HepG2 (cell line): ENCODE measurements around the gene SCYL1. TPM values are rescaled to one million over a fixed set of nuclear protein-coding genes. Genes with fewer than 3 reads are reported as not detected.
A peak's percentile ranks its signal among the peaks of the same experiment; 100 is the strongest.

ENCODE experiments used
- ADNP ChIP-seq: sonication (generic); formaldehyde crosslinking; IDR thresholded peaks from 2 replicates; pipeline ENCODE4 v1.4.0; 2020; ENCODE audit warnings: missing genetic modification reagents
- AGO2 ChIP-seq: fragments of 200-400 bp; formaldehyde crosslinking; optimal IDR thresholded peaks from 2 replicates; pipeline ENCODE3; 2017; ENCODE audit warnings: mild to moderate bottlenecking, low read depth, low read length, moderate library complexity
- ARID5B ChIP-seq: IDR thresholded peaks from 2 replicates; pipeline ENCODE4 v1.4.0; 2020; ENCODE audit warnings: mild to moderate bottlenecking, missing genetic modification reagents
- FOXA3 ChIP-seq: IDR thresholded peaks from 2 replicates; pipeline ENCODE4 v1.6.1; 2016; ENCODE audit warnings: missing genetic modification reagents, missing compliant biosample characterization
- HNRNPL ChIP-seq: fragments of 200-400 bp; formaldehyde crosslinking; IDR thresholded peaks from 2 replicates; pipeline ENCODE4 v1.6.1; 2017; ENCODE audit warnings: mild to moderate bottlenecking, low read depth, low read length
- HOXA5 ChIP-seq: sonication (generic); formaldehyde crosslinking; IDR thresholded peaks from 2 replicates; pipeline ENCODE4 v1.4.0; 2020; ENCODE audit warnings: missing genetic modification reagents
- PAWR ChIP-seq: sonication (generic); formaldehyde crosslinking; IDR thresholded peaks from 2 replicates; pipeline ENCODE4 v1.4.0; 2020; ENCODE audit warnings: missing genetic modification reagents, mild to moderate bottlenecking, borderline replicate concordance
- PHF21A ChIP-seq: sonication (generic); formaldehyde crosslinking; IDR thresholded peaks from 2 replicates; pipeline ENCODE4 v1.5.0; 2020; ENCODE audit warnings: mild to moderate bottlenecking, missing genetic modification reagents
- SMAD9 ChIP-seq: sonication (generic); formaldehyde crosslinking; IDR thresholded peaks from 2 replicates; pipeline ENCODE4 v1.5.1; 2020; ENCODE audit warnings: mild to moderate bottlenecking, missing genetic modification reagents
- TRIM22 ChIP-seq: fragments of 450-650 bp; IDR thresholded peaks from 2 replicates; pipeline ENCODE4 v1.6.1; 2017
- ZFP37 ChIP-seq: sonication (generic); formaldehyde crosslinking; IDR thresholded peaks from 2 replicates; pipeline ENCODE4 v1.4.0; 2020; ENCODE audit warnings: missing genetic modification reagents, borderline replicate concordance
- ZNF296 ChIP-seq: sonication (generic); formaldehyde crosslinking; conservative IDR thresholded peaks from 2 replicates; pipeline ENCODE4 v1.5.0; 2020; ENCODE audit warnings: mild to moderate bottlenecking, missing genetic modification reagents
- ZNF33A ChIP-seq: sonication (generic); formaldehyde crosslinking; IDR thresholded peaks from 2 replicates; pipeline ENCODE4 v1.5.1; 2020; ENCODE audit warnings: missing genetic modification reagents, mild to moderate bottlenecking, moderate library complexity, borderline replicate concordance
- ZNF556 ChIP-seq: sonication (generic); formaldehyde crosslinking; IDR thresholded peaks from 2 replicates; pipeline ENCODE4 v1.4.0; 2020; ENCODE audit warnings: mild to moderate bottlenecking, missing genetic modification reagents, borderline replicate concordance
- ZNF703 ChIP-seq: sonication (generic); formaldehyde crosslinking; IDR thresholded peaks from 2 replicates; pipeline ENCODE4 v1.5.1; 2020; ENCODE audit warnings: missing genetic modification reagents, mild to moderate bottlenecking, moderate library complexity, borderline replicate concordance
- ZNF749 ChIP-seq: sonication (generic); formaldehyde crosslinking; IDR thresholded peaks from 2 replicates; pipeline ENCODE4 v1.8.0; 2022; ENCODE audit warnings: mild to moderate bottlenecking, missing genetic modification reagents, moderate library complexity, borderline replicate concordance
- ZNF768 ChIP-seq: sonication (generic); formaldehyde crosslinking; IDR thresholded peaks from 2 replicates; pipeline ENCODE4 v1.4.0; 2020; ENCODE audit warnings: missing genetic modification reagents
- ZNF816 ChIP-seq: sonication (generic); formaldehyde crosslinking; IDR thresholded peaks from 2 replicates; pipeline ENCODE4 v1.8.0; 2022; ENCODE audit warnings: missing genetic modification reagents, mild to moderate bottlenecking, borderline replicate concordance
- polyA plus RNA-seq, 8 experiments: library from polyadenylated mRNA; depleted of rRNA in 3 of 8; stranded (reverse) in 7 of 8; unstranded in 1 of 8; fragments of >200 nt; fragmentation: Illumina TruSeq in 4 of 8; extraction: Trizol in 4 of 8; gene quantifications; 2 replicates each; pipeline versions ENCODE4 v1.2.1 to v1.2.3, GENCODE V29; 2011 to 2016; ENCODE audit warnings: low read depth in 4 of 8, missing spikeins in 1 of 8, mixed read lengths in 1 of 8; ENCODE audit not compliant: insufficient read depth in 1 of 8
- total RNA-seq, 5 experiments: library from RNA; depleted of rRNA; stranded (reverse); fragments of >200 nt; fragmentation: Illumina TruSeq; extraction: Trizol; gene quantifications; 2 replicates each; pipeline ENCODE4 v1.2.3, GENCODE V29; 2016; ENCODE audit warnings: low read depth in 1 of 5
- TF ChIP-seq, protein P1 (sequence below): sonication (generic); formaldehyde crosslinking; IDR thresholded peaks from 2 replicates; pipeline ENCODE4 v1.8.0; 2022; ENCODE audit warnings: missing genetic modification reagents, mild to moderate bottlenecking, moderate library complexity, borderline replicate concordance
- TF ChIP-seq, protein P2 (sequence below): sonication (generic); formaldehyde crosslinking; IDR thresholded peaks from 2 replicates; pipeline ENCODE4 v1.5.0; 2020; ENCODE audit warnings: missing genetic modification reagents

The SCYL1 gene
- total and polyA plus RNA-seq, 2 of the 13 experiments (the other 11 are each of a cell fraction or from before 2014, with no cell fraction given): 65.9 to 103 TPM

- TF ChIP-seq SMAD9: no peak
- no peak for TF ChIP-seq AGO2
- no peak for TF ChIP-seq ADNP (CRISPR knock-in tag)
- TF ChIP-seq HOXA5 (CRISPR knock-in tag): peak; percentile 83; the same call in 1 of the 2 replicates
- TF ChIP-seq ZNF703 (CRISPR knock-in tag): peak; percentile 81; the same call in 1 of the 2 replicates
- TF ChIP-seq ZNF768 (CRISPR knock-in tag): peak; percentile 56; the same call in 1 of the 2 replicates
- TF ChIP-seq HNRNPL: peak; percentile 71; the same call in 1 of the 2 replicates
- TF ChIP-seq ZFP37 (CRISPR knock-in tag): no peak
- no peak; the same call in 1 of the 2 replicates for TF ChIP-seq FOXA3 (CRISPR knock-in tag)
- TF ChIP-seq PAWR (CRISPR knock-in tag): peak; percentile 78; the same call in 1 of the 2 replicates
- peak; percentile 96 for TF ChIP-seq PHF21A (CRISPR knock-in tag)
- no peak for TF ChIP-seq TRIM22
- TF ChIP-seq ZNF556 (CRISPR knock-in tag): peak; percentile 92; the same call in 1 of the 2 replicates
- TF ChIP-seq ZNF749 (CRISPR knock-in tag): no peak
- 0 out of 2 replicates have a peak, but pooled peaks have one; percentile 20 for TF ChIP-seq ZNF33A
- TF ChIP-seq ARID5B: peak; percentile 81
- TF ChIP-seq, protein P1, sequence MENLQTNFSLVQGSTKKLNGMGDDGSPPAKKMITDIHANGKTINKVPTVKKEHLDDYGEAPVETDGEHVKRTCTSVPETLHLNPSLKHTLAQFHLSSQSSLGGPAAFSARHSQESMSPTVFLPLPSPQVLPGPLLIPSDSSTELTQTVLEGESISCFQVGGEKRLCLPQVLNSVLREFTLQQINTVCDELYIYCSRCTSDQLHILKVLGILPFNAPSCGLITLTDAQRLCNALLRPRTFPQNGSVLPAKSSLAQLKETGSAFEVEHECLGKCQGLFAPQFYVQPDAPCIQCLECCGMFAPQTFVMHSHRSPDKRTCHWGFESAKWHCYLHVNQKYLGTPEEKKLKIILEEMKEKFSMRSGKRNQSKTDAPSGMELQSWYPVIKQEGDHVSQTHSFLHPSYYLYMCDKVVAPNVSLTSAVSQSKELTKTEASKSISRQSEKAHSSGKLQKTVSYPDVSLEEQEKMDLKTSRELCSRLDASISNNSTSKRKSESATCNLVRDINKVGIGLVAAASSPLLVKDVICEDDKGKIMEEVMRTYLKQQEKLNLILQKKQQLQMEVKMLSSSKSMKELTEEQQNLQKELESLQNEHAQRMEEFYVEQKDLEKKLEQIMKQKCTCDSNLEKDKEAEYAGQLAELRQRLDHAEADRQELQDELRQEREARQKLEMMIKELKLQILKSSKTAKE (CRISPR knock-in tag): peak; percentile 81; the same call in 1 of the 2 replicates
- TF ChIP-seq ZNF816: no peak
- TF ChIP-seq ZNF296: no peak
- TF ChIP-seq, protein P2, sequence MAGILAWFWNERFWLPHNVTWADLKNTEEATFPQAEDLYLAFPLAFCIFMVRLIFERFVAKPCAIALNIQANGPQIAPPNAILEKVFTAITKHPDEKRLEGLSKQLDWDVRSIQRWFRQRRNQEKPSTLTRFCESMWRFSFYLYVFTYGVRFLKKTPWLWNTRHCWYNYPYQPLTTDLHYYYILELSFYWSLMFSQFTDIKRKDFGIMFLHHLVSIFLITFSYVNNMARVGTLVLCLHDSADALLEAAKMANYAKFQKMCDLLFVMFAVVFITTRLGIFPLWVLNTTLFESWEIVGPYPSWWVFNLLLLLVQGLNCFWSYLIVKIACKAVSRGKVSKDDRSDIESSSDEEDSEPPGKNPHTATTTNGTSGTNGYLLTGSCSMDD (CRISPR knock-in tag): no peak
Observed at GRCh38 chr11:65497141-65498041, 27.5 kb upstream of the SCYL1 start (continued).
